Keratinocyte (primary cell): ENCODE data around the gene TNS3. TPM values are rescaled to one million over a fixed set of nuclear protein-coding genes. Genes with fewer than 3 reads are reported as not detected.

ENCODE experiments used
- DNase-seq: peaks from one replicate; pipeline ENCODE4 v3.0.0-alpha.2; 2011; ENCODE audit warnings: low read depth, missing footprints, low spot score
- FAIRE-seq: peaks from 2 replicates; lab custom pipeline; 2011; peaks lifted over from hg19 to GRCh38; lab: Jason Lieb, UNC
- H2AFZ ChIP-seq: 2 replicates; pipeline ENCODE4 v1.6.0; 2012; ENCODE audit warnings: low read length, control low read depth, inconsistent platforms; ENCODE audit not compliant: control insufficient read depth
- H3K27ac ChIP-seq: 2 replicates; pipeline ENCODE4 v1.5.1; 2011; ENCODE audit warnings: low read length; ENCODE audit not compliant: control insufficient read depth, insufficient read depth
- H3K27me3 ChIP-seq: 3 replicates; pipeline ENCODE4 v1.6.0; 2011; ENCODE audit warnings: low read length; ENCODE audit not compliant: control insufficient read depth, insufficient read depth; ENCODE audit errors: extremely low read depth
- H3K36me3 ChIP-seq, 2 experiments: 2 replicates in 1 of 2; 3 replicates in 1 of 2; pipeline ENCODE4 v1.5.1; 2011; ENCODE audit warnings: low read length in 2 of 2, mild to moderate bottlenecking in 1 of 2; ENCODE audit not compliant: control insufficient read depth in 2 of 2, insufficient read depth in 2 of 2; ENCODE audit errors: extremely low read depth in 1 of 2
- H3K4me1 ChIP-seq: 3 replicates; pipeline ENCODE4 v1.5.1; 2011; ENCODE audit warnings: low read length; ENCODE audit not compliant: control insufficient read depth, insufficient read depth; ENCODE audit errors: extremely low read depth
- H3K4me2 ChIP-seq: 3 replicates; pipeline ENCODE4 v1.6.0; 2011; ENCODE audit warnings: low read depth, low read length; ENCODE audit not compliant: control insufficient read depth, insufficient read depth; ENCODE audit errors: extremely low read depth
- H3K4me3 ChIP-seq, 3 experiments: fragments of 200-600 bp in 1 of 3; sonication (generic) in 1 of 3; 2 replicates in 2 of 3; 3 replicates in 1 of 3; pipeline ENCODE4 v1.5.1; 2011 to 2016; ENCODE audit warnings: low read length in 3 of 3, mild to moderate bottlenecking in 3 of 3, control low read depth in 2 of 3, inconsistent platforms in 1 of 3, low read depth in 1 of 3, mixed read lengths in 1 of 3, mixed run types in 1 of 3, moderate library complexity in 1 of 3; ENCODE audit not compliant: control insufficient read depth in 2 of 3, insufficient read depth in 2 of 3; ENCODE audit errors: extremely low read depth in 1 of 3
- H3K79me2 ChIP-seq: 2 replicates; pipeline ENCODE4 v1.6.0; 2012; ENCODE audit warnings: low read length; ENCODE audit not compliant: control insufficient read depth, insufficient read depth
- H3K9ac ChIP-seq: 3 replicates; pipeline ENCODE4 v1.6.0; 2011; ENCODE audit warnings: low read length; ENCODE audit not compliant: control insufficient read depth, insufficient read depth; ENCODE audit errors: extremely low read depth
- H3K9me1 ChIP-seq: 3 replicates; pipeline ENCODE4 v1.6.0; 2011; ENCODE audit warnings: low read length; ENCODE audit not compliant: control insufficient read depth, insufficient read depth; ENCODE audit errors: extremely low read depth
- H3K9me3 ChIP-seq: 2 replicates; pipeline ENCODE4 v1.5.1; 2012; ENCODE audit warnings: low read depth, low read length; ENCODE audit not compliant: control insufficient read depth
- H4K20me1 ChIP-seq: 3 replicates; pipeline ENCODE4 v1.6.0; 2011; ENCODE audit warnings: low read length; ENCODE audit not compliant: control insufficient read depth, insufficient read depth; ENCODE audit errors: extremely low read depth
- EZH2 ChIP-seq: IDR thresholded peaks from one replicate; pipeline ENCODE4 v1.6.1; 2012; ENCODE audit warnings: inconsistent platforms, mild to moderate bottlenecking, low read length, moderate library complexity
- dilution Hi-C: fragments of 300-500 bp; cut with MboI; formaldehyde crosslinking; loops from one replicate; pipeline ENCODE4 v1.7.0; 2020; ENCODE audit warnings: low sequenced_read_pairs; ENCODE audit not compliant: extremely low pct_ligation_motif_present
- polyA plus RNA-seq, 5 experiments: library from polyadenylated mRNA; depleted of rRNA in 3 of 5; stranded (reverse) in 3 of 5; stranded (forward) in 1 of 5; unstranded in 1 of 5; fragments of >200 nt; gene quantifications; 1 replicate in 1 of 5; 2 replicates in 3 of 5; 3 replicates in 1 of 5; pipeline versions ENCODE4 v1.2.1 to v1.2.3, GENCODE V29; 2011 to 2012; ENCODE audit warnings: missing spikeins in 2 of 5, low read depth in 1 of 5, low replicate concordance in 1 of 5
- TF ChIP-seq, protein P1 (sequence below), 3 experiments: IDR thresholded peaks in 1 of 3; conservative IDR thresholded peaks in 1 of 3; optimal IDR thresholded peaks in 1 of 3; 2 replicates in 2 of 3; 3 replicates in 1 of 3; pipeline versions ENCODE3 to v1.5.1; 2011; ENCODE audit warnings: low read length in 3 of 3, mild to moderate bottlenecking in 3 of 3, moderate library complexity in 2 of 3, control low read depth in 1 of 3, inconsistent platforms in 1 of 3; ENCODE audit not compliant: insufficient read depth in 2 of 3; ENCODE audit errors: extremely low read depth in 1 of 3

TNS3 gene
- polyA plus RNA-seq, 1 donor (not counting 4 experiments of a cell fraction or from before 2014, with no cell fraction given): 3.9 TPM

DNA sequence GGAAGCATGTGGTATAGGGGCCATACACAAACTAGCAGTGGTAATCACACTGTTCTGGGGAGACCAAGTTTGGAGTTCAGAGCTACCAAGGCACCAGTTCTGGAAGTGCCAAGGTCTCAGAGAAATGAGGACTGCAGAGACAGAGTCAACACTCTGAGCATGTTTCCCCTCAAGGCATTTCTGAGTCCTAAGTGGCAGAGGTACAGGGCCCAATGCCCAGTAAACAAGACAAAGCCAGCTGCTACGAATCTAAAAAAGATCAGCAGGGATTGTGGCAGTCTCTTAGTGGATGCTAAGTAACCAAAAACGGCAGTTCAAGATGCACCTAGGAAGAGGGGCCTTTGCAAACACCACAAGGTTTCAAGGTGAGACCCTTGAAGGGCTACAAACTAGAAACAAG lies 271.9 kb downstream of the TNS3 start:
- Histone ChIP-seq H4K20me1 (no peaks in the 10 kb centered on the region), H3K4me3 (no peak overlapping the region), H3K79me2 (no peaks in the 10 kb centered on the region), H3K4me2 (no peak overlapping the region), H3K4me1 (no peaks in the 10 kb centered on the region), H3K9me3 (no peaks in the 10 kb centered on the region), H2AFZ (no peak overlapping the region), H3K27ac (no peak overlapping the region), H3K9ac (no peak overlapping the region), H3K36me3 (no peaks in the 10 kb centered on the region), H3K9me1 (no peaks in the 10 kb centered on the region), H3K27me3 (no peaks in the 10 kb centered on the region)
- DNase-seq: no peak
- TF ChIP-seq, protein P1, sequence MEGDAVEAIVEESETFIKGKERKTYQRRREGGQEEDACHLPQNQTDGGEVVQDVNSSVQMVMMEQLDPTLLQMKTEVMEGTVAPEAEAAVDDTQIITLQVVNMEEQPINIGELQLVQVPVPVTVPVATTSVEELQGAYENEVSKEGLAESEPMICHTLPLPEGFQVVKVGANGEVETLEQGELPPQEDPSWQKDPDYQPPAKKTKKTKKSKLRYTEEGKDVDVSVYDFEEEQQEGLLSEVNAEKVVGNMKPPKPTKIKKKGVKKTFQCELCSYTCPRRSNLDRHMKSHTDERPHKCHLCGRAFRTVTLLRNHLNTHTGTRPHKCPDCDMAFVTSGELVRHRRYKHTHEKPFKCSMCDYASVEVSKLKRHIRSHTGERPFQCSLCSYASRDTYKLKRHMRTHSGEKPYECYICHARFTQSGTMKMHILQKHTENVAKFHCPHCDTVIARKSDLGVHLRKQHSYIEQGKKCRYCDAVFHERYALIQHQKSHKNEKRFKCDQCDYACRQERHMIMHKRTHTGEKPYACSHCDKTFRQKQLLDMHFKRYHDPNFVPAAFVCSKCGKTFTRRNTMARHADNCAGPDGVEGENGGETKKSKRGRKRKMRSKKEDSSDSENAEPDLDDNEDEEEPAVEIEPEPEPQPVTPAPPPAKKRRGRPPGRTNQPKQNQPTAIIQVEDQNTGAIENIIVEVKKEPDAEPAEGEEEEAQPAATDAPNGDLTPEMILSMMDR (optimal IDR thresholded peaks at IDR 0.05 in 1 of 3, IDR thresholded peaks at IDR 0.05 in 1 of 3, conservative IDR thresholded peaks at IDR 0.05 in 1 of 3; ENCODE audit: extremely low read depth in 1 of 3, insufficient read depth in 2 of 3, low read length in 3 of 3): no peak
- no peak for TF ChIP-seq EZH2
- dilution Hi-C loops: no loop called here
- FAIRE-seq: no peak

DNA sequence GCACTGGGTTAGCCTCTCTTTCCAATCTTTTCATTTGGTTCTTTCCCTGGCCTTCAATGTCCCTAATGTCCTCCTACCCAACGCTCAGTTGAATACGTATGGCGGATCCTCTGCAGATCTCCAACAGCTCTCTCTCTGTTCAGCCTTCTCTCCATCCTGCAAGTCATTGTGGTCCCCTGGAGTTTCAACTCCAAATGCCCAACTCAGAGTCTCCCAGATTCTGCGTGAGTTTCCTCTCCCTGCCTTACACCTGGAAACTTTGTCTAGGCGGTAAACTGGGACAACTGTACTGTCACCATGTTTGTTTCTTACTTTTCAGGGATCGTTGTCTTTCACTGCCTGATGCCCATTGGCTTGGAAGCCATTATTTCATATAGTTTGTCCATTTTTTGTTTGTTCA lies 273.1 kb downstream of the TNS3 start:
- no peak overlapping the region for H3K27ac ChIP-seq
- H3K27me3 ChIP-seq: no peaks in the 10 kb centered on the region
- H3K9ac ChIP-seq: no peak overlapping the region
- no peaks in the 10 kb centered on the region for H3K4me1 ChIP-seq
- H3K9me3 ChIP-seq: no peaks in the 10 kb centered on the region
- H4K20me1 ChIP-seq: no peaks in the 10 kb centered on the region
- no peaks in the 10 kb centered on the region for H3K79me2 ChIP-seq
- no peak overlapping the region for H3K4me2 ChIP-seq
- H3K9me1 ChIP-seq: no peaks in the 10 kb centered on the region
- H3K4me3 ChIP-seq: no peak overlapping the region
- no peak for TF ChIP-seq EZH2
- TF ChIP-seq, protein P1 (optimal IDR thresholded peaks at IDR 0.05 in 1 of 3, IDR thresholded peaks at IDR 0.05 in 1 of 3, conservative IDR thresholded peaks at IDR 0.05 in 1 of 3; ENCODE audit: extremely low read depth in 1 of 3, insufficient read depth in 2 of 3, low read length in 3 of 3): no peak
- H3K36me3 ChIP-seq: no peaks in the 10 kb centered on the region
- no peak for FAIRE-seq
- H2AFZ ChIP-seq: no peak overlapping the region
- DNase-seq: no peak
- dilution Hi-C loops: no loop called here
